DND-41 (cell line): ENCODE measurements around the gene SLC30A5.

Source experiments
- CTCF ChIP-seq: IDR thresholded peaks from 2 replicates; pipeline ENCODE4 v1.5.1; 2012; ENCODE audit warnings: borderline replicate concordance, low read length, moderate library complexity, mild to moderate bottlenecking; ENCODE audit not compliant: poor library complexity, severe bottlenecking; ENCODE audit errors: extremely low read depth
- EZH2 ChIP-seq: IDR thresholded peaks from 3 replicates; pipeline ENCODE4 v1.6.1; 2012; ENCODE audit warnings: borderline replicate concordance, low read depth, mild to moderate bottlenecking, moderate library complexity, low read length, inconsistent platforms; ENCODE audit not compliant: severe bottlenecking

DNA sequence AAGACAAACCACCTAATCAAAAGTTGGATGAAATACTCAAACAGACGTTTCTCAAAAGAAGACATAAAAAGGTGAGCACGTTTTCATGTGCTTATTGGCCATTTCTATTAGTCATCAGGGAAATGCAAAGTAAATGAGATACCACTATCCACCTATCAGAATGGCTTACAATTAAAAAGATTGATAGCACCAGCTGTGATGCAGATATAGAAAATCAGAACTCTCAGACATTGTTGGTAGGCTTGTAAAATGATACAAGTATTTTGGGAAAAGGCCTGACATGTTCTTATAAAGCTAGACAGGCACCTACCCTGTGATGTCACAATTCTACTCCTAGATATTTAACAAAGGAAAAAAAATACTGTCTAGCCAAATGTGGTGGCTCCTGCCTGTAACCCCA, 44.0 kb upstream of the SLC30A5 start:
- TF ChIP-seq EZH2 (no peak), CTCF (no peak)
